BE2C (cell line): ENCODE results near the gene SAMD14.

Experiments
- DNase-seq: peaks from one replicate; pipeline ENCODE4 v3.0.0-alpha.2; 2020
- H3K27me3 ChIP-seq: fragments of 250-450 bp; sonication (Bioruptor Pico); 2 replicates; pipeline ENCODE4 v1.5.1; 2020; ENCODE audit warnings: mild to moderate bottlenecking
- H3K36me3 ChIP-seq: fragments of 250-450 bp; sonication (Bioruptor Pico); 2 replicates; pipeline ENCODE4 v1.5.1; 2020; ENCODE audit warnings: mild to moderate bottlenecking
- H3K4me1 ChIP-seq: fragments of 250-450 bp; sonication (Bioruptor Pico); 2 replicates; pipeline ENCODE4 v1.5.1; 2020
- H3K4me3 ChIP-seq: 2 replicates; pipeline ENCODE4 v1.5.1; 2011; ENCODE audit warnings: low read depth, low read length
- H3K9me3 ChIP-seq: fragments of 250-450 bp; sonication (Bioruptor Pico); 2 replicates; pipeline ENCODE4 v1.5.1; 2020
- CTCF ChIP-seq: IDR thresholded peaks from 2 replicates; pipeline ENCODE4 v1.5.1; 2012; ENCODE audit warnings: mild to moderate bottlenecking, low read depth, low read length

The SAMD14 gene

DNA sequence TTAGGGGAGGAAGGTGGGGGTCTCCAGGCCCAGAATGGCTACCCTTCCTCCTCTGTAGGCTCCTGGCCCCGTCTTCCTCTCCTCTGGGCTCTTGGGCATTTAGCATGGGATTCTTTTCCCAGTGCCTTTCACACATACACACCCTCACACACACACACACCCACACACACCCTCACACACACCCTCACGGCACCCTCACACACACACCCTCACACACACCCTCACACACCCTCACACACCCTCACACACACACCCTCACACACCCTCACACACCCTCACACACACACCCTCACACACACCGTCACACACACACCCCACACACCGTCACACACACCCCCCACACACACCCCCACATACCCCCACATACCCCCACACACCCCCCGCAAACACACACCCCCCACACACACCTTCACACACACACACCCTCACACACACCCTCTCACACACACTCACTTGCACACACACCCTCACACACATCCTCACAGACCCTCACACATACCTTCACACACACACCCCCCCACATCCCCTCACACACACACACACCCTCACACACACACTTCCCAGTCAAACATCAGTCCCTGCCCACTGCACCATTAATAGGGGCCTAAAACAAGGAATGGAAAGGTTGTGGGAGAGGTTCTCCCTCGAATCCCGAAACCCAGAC is 36.7 kb upstream of the SAMD14 start:
- H3K4me1 ChIP-seq, result peaks cover 4% of the 10 kb centered on the region; the same call in 1 of the 2 replicates
- no peaks in the 10 kb centered on the region for H3K27me3 ChIP-seq
- DNase-seq, result no peak
- no peak for TF ChIP-seq CTCF
- H3K4me3 ChIP-seq, result no peak overlapping the region
- no peaks in the 10 kb centered on the region for H3K9me3 ChIP-seq
- H3K36me3 ChIP-seq, result no peaks in the 10 kb centered on the region

DNA sequence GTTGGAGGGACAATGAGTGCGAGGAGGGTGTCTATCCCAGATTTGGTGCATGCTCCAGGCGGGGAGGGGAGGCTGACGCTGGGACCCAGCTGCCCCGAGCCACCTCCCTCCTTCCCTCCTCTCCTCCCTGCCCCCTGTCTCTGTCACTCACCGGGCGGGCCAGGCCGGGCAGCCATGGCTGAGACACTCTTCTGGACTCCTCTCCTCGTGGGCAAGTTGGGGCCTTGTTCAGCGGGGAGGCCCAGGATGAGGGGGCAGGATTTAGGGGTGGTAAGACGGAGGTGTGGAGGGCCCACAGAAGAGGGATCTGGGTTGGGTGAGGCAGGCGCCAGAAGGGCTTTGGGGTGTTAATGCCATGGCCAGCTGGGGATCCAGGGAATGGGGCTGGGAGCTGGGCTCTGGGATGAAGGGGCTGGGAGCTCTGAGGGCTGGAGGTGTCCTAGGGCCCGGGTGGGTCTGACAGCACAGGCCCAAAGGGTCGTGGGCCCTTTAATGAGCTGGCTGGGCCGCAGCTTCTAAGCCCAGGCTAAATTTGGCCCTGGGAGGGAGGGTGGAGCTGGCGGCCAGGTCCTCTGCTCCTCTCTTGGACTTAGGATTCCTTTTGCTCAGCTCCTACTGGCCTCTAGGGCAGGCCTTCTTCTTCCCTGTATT is 36.0 kb upstream of the SAMD14 start, which contains the start of gene SGCA:
Gene SGCA, plus strand, starts transcription at position 139 of the 651 bp plus-strand sequence. Its CDS starts 36 bp downstream, at position 175.
- Histone ChIP-seq H3K27me3 (no peaks in the 10 kb centered on the region), H3K4me1 (peaks cover 4% of the 10 kb centered on the region; the same call in 1 of the 2 replicates), H3K9me3 (no peaks in the 10 kb centered on the region), H3K4me3 (no peak within 1 kb of the TSS), H3K36me3 (no peaks in the 10 kb centered on the region)
- no peak for DNase-seq
- no peak for TF ChIP-seq CTCF

- Histone ChIP-seq H3K9me3 (no peaks in the 10 kb centered on the region), H3K36me3 (no peaks in the 10 kb centered on the region), H3K4me1 (peaks cover 4% of the 10 kb centered on the region; the same call in 1 of the 2 replicates), H3K4me3 (no peak overlapping the region), H3K27me3 (no peaks in the 10 kb centered on the region)
- DNase-seq, result no peak
- TF ChIP-seq CTCF, result no peak
Observed at GRCh38 chr17:50165466-50165865, 35.5 kb upstream of the SAMD14 start.

DNA sequence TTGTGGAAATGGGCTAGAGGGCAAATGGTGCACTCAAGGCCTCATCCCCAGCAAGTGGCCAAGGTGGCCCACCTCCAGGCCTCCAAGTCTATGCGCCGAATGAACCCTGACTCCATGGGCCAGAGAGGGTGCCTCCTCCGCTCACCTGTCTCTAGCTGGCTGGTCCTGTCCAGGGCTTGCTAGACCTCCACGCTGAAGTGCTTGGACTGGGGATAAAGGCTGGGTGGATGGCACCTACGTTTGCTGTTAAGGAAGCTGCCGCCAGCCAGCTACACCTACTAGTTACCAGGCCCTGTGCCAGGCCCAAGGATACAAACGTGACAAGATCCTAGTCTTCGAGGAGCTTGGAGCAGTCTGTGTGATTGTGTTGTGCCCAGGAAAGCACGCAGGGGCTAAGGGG is 35.1 kb upstream of the SAMD14 start:
- no peaks in the 10 kb centered on the region for H3K27me3 ChIP-seq
- H3K36me3 ChIP-seq, result no peaks in the 10 kb centered on the region
- H3K4me1 ChIP-seq, result peaks cover 4% of the 10 kb centered on the region; the same call in 1 of the 2 replicates
- no peak for DNase-seq
- H3K4me3 ChIP-seq, result no peak overlapping the region
- H3K9me3 ChIP-seq, result no peaks in the 10 kb centered on the region
- no peak for TF ChIP-seq CTCF

- no peaks in the 10 kb centered on the region for H3K9me3 ChIP-seq
- no peak for DNase-seq
- H3K36me3 ChIP-seq, result no peaks in the 10 kb centered on the region
- TF ChIP-seq CTCF, result no peak
- H3K4me3 ChIP-seq, result no peak overlapping the region
- no peaks in the 10 kb centered on the region for H3K27me3 ChIP-seq
- H3K4me1 ChIP-seq, result peaks cover 4% of the 10 kb centered on the region; the same call in 1 of the 2 replicates
Observed at GRCh38 chr17:50164697-50164988, 34.7 kb upstream of the SAMD14 start.
